Measurements from ENCODE around the gene USP35.

Gene USP35

DNA sequence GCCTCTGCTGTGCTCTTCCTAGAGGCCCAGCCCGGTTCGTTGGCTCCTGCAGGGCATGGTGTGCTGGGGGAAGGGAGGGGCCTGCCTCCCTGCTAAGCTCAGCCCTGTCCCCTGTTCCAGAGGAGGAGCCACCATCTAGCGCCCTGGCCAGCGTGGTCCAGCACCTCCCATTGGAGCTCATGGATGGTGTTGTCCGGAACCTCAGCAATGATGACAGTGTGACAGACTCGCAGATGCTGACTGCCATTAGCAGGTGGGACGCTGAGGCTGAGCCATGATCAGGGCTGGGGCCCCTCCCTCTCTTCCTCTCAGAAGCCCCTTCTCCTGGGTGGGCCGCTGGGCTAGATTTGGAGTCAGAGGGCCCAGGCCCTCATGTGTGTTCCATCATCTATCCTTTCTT, 9.1 kb downstream of the USP35 start:
- no peak for DNase-seq

- DNase-seq: no peak
Observed at GRCh38 chr11:78199015-78199652, 10.4 kb downstream of the USP35 start.

GRCh38 chr11:78199653-78200015, 10.9 kb downstream of the USP35 start:
- no peak for DNase-seq

- no peak for DNase-seq
Observed at GRCh38 chr11:78200061-78200460, 11.3 kb downstream of the USP35 start.

DNA sequence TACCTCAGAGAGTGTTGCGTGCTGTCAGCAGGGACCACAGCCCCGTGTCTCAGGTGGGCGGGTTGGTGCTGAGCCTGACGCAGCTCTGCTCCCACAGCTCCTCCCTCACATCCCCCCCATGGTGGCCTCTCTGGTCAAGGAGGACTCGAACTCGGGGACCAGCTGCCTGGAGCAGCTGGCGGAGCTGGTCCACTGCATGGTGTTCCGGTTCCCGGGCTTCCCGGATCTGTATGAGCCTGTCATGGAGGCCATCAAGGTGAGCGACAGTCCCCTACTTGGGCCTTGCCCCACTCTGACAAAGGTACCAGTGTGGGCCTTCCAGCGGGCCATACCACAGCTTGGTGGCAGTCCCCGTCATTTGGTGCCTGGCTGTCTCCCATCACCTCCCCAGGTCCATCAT, 11.8 kb downstream of the USP35 start:
- no peak for DNase-seq

- no peak for DNase-seq
Observed at GRCh38 chr11:78201096-78201818, 12.5 kb downstream of the USP35 start.

- DNase-seq: no peak
Observed at GRCh38 chr11:78202733-78203167, 14.0 kb downstream of the USP35 start.

GRCh38 chr11:78203184-78203583, 14.5 kb downstream of the USP35 start:
- no peak for DNase-seq

DNA sequence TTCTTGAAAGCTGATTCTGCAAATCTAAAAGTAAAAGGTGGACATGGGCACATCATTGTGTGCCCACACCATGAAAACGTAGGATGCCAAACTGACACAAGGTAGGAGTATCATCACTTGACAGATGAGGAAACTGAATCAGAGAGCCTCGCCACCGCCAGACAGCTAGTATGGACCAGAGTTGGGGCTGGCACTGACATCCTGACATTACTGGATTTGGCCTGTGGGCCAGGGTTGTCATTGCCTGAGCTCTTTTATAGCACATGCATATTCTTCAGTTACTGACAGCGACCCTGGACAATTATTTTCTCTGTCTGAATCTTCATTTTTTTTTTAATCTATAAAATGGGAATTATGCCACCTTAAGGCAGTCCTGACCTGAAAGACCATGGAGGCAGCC, 16.5 kb downstream of the USP35 start:
- no peak for DNase-seq

GRCh38 chr11:78205691-78206090, 17.0 kb downstream of the USP35 start:
- no peak for DNase-seq

DNA sequence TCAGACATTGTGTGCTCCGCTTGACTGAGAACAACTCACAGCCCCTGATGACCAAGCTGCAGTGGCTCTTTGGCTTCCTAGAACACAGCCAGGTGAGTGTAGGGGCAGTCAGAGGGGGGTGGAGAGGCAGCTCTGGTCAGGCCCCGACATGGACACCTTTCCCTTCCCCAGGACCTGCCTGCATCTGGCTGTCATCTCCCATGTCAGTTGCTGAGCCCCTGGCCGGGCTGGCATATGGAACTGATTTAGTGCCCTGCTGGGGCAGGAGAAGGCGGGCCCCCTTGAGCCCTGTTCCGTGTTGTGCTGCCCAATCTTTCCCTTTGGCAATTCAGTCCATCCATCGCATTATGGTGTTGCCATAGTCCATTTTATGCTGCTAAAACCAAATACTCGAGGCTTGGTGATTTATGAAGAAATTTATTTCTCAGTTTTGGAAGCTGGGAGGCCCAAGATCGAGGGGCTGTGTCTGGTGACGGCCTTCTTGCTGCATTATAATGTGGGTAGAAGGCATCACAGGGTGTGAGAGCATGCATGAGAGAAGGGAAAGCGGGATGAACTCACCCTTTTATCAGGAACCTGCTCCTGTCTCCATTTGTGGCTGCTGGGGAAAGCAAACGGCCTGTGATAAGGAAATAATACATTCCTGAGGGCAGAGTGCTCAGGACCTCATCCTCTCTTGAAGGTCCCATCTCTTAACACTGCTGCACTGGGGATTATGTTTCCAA, 19.0 kb downstream of the USP35 start:
- no peak for DNase-seq

DNA sequence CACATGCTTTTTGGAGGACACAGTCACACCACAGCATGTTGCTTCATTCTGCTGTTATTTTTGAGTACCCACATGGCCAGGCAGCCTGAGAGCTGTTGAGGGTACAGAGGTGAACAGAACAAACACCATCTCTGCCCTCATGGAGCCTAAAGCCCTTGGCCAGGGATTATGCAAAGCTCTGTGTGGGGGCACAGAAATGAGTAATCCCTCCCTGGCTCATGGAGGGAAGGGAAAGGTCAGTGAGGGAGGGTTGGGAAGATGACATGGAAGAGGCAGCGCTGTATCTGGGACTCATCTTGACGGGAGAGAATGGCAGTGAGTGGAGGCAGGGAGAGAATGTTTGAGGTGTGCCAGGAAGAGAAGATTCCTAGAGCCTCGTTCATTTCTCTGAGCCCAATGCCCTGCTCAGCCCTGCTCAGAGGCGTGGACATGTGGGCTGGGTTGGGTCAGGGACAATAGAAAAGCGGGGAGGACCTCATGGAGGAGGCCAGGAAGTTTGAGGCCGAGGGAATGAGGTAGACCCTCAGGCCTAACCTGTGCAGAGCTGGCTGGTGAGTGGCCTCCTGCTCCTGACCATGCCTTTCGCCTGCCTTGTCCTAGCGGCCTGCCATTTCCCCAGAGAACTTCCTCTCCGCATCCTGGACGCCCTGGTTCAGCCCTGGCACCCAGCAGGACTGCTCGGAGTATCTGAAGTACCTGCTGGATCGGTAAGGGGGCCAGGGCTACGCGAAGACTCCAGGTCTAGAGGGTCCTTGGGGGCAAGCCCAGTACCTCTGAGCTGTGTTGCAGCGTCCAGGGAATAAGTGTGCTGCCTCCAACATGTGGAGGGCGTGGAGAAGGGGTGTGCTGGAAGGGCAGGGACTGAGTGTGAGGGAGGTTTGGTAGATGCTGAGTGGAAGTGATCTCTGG, 19.8 kb downstream of the USP35 start:
- DNase-seq: no peak

GRCh38 chr11:78209478-78209877, 20.8 kb downstream of the USP35 start:
- no peak for DNase-seq

DNA sequence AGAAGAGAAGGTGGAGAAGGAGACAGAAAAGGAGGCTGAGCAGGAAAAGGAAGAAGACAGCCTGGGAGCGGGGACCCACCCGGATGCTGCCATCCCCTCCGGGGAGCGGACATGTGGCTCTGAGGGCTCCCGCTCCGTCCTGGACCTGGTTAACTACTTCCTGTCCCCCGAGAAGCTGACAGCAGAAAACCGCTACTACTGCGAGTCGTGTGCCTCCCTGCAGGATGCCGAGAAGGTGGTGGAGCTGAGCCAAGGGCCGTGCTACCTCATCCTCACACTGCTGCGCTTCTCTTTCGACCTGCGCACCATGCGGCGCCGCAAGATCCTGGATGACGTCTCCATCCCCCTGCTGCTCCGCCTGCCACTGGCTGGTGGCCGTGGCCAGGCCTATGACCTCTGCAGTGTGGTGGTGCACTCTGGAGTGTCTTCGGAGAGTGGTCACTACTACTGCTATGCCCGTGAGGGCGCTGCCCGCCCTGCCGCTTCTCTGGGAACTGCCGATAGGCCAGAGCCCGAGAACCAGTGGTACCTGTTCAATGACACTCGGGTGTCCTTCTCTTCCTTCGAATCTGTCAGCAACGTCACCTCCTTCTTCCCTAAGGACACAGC, 21.4 kb downstream of the USP35 start:
- DNase-seq: no peak

DNA sequence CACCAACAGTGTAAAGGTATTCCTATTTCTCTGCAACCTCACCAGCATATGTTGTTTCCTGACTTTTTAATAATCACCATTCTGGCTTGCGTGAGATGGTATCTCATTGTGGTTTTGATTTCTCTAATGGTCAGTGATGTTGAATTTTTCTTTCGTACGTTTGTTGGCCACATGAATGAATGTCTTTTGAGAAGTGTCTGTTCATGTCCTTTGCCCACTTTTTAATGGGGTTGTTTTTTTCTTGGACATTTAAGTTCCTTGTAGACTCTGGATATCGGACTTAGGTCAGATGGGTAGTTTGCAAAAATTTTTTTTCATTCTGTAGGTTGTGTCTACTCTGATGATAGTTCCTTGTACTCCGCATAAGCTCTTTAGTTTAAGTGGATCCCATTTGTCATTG, 22.8 kb downstream of the USP35 start:
- DNase-seq: no peak

- DNase-seq: no peak
Observed at GRCh38 chr11:78212586-78213371, 24.1 kb downstream of the USP35 start.

GRCh38 chr11:78213526-78214330, 25.0 kb downstream of the USP35 start:
- no peak for DNase-seq

- DNase-seq: no peak
Observed at GRCh38 chr11:78214331-78215194, 25.8 kb downstream of the USP35 start.

DNA sequence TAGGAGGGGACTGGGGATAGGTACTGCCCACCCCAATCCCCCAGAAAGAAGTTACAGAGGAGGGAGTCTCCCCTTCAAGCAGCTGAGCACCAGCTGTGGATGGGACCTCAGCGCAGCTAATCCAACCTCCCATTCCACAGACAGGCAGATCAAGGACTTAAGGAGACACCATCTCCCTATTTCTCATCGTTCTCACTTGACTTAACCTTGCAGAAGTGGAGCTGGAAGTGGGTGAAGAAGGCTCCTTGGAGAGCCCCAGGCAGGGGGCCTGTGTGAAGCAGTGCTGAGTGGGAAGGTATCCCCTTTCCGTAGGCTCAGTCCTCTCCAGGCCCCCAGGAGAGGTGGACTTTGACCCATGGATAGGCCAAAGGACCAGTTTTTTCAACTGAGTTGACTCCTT, 27.3 kb downstream of the USP35 start:
- no peak for DNase-seq
